Stimulated activated memory B cell treated with anti-CD40 and anti-IgM and Interleukin-4, amounts not matched to agents 10 μg/mL and 1 μg/mL and 100 μg/mL, for 72 hours (primary cell): ENCODE measurements around the gene PODXL.
"Not testable (repeated sequence)": the region's sequence is repeated elsewhere in the genome, so short reads cannot be mapped to it uniquely, and the experiment has no call there.

Experiments used
- ATAC-seq: fragments of 150-1000 bp; cut with Tn5 transposase; 2 replicates; pipeline ENCODE4 v1.10.0; 2021
- H3K27ac Mint-ChIP-seq: one replicate; pipeline ENCODE4 v1.8.0; 2022; ENCODE audit warnings: mild to moderate bottlenecking, mixed read lengths
- H3K27me3 Mint-ChIP-seq: one replicate; pipeline ENCODE4 v1.8.0; 2022; ENCODE audit warnings: mixed read lengths
- H3K36me3 Mint-ChIP-seq: one replicate; pipeline ENCODE4 v1.8.0; 2022; ENCODE audit warnings: mixed read lengths
- H3K4me1 Mint-ChIP-seq: one replicate; pipeline ENCODE4 v1.8.0; 2022; ENCODE audit warnings: mixed read lengths
- H3K4me3 Mint-ChIP-seq: one replicate; pipeline ENCODE4 v1.8.0; 2022; ENCODE audit warnings: mild to moderate bottlenecking, moderate library complexity, mixed read lengths
- H3K9me3 Mint-ChIP-seq: one replicate; pipeline ENCODE4 v1.8.0; 2022; ENCODE audit warnings: mixed read lengths

The PODXL gene

GRCh38 chr7:131483586-131483985, 72.8 kb downstream of the PODXL start:
- H3K27me3 Mint-ChIP-seq, result no peaks in the 10 kb centered on the region
- peak overlapping the region; percentile 40 for H3K27ac Mint-ChIP-seq
- no peak for ATAC-seq
- peaks cover 29% of the 10 kb centered on the region for H3K36me3 Mint-ChIP-seq
- no peak overlapping the region for H3K4me3 Mint-ChIP-seq
- H3K9me3 Mint-ChIP-seq, result no peaks in the 10 kb centered on the region
- peaks cover 23% of the 10 kb centered on the region for H3K4me1 Mint-ChIP-seq

DNA sequence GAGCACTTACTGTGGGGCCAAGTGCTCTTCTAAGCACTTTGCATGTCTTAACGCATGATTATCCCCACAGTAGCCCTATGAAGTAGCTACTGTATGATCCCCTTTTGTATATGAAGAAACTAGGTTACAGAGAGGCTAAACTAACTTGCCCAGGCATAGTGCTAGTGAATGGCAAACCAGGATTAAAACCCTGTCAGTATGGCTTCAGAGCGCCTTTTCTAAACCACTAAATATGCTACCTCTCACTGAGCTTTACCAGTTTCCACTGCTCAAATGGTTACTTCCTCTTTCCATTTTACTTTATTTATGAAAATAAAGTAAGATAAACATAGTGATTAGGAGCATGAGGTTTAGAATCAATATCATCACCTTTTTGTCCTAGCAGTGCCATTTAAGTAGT, 73.6 kb downstream of the PODXL start:
- Mint-ChIP-seq H3K9me3 (no peaks in the 10 kb centered on the region), H3K27me3 (no peaks in the 10 kb centered on the region), H3K4me1 (peaks cover 23% of the 10 kb centered on the region), H3K27ac (no peak overlapping the region), H3K4me3 (no peak overlapping the region), H3K36me3 (peaks cover 29% of the 10 kb centered on the region)
- peak; percentile 61 for ATAC-seq

DNA sequence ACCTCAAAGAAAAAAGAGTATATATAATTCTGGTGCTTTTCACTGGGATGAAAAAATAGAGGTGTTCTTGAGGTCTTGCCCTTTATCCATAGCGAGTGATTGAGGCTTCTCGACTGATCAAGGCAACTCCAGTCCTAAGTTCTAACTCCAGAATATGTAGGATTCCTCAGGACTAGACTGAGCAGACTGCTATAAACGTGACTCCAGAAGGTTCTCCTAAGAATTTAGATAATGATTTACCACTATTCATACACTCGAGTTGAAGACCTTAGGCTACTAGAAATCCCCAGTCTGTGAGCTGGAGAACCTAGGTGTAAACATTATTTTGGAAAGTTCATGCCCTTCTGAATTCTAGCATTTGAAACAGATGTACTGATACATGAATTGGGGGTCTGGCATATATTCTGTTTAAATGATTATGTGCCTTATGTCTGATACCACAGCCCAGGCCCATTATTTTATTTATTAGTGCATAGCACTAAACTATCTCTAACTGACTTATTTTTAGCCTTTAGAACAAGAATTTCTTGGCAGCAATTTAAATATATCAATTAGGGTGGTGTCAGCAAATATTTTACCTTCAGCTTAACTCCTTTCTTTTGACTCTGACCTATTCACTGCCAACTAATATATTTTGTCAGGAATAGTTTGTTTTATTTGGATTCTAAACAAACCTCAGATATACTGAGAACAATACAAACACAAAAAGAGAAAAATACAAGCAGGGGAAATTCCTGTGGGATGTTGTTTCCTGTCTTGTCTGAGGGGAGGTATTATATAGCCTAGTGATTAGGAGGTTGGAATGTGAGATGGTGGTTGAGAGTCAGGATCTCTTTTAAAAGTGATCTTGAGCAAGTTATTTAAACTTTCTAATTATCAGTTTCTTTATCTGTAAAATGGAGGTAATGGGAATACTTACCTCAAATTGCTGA, 75.8 kb downstream of the PODXL start:
- Mint-ChIP-seq H3K27me3 (no peaks in the 10 kb centered on the region), H3K36me3 (peaks cover 35% of the 10 kb centered on the region), H3K27ac (peak overlapping the region; percentile 31), H3K9me3 (no peaks in the 10 kb centered on the region), H3K4me1 (peaks cover 23% of the 10 kb centered on the region), H3K4me3 (no peak overlapping the region)
- no peak for ATAC-seq

DNA sequence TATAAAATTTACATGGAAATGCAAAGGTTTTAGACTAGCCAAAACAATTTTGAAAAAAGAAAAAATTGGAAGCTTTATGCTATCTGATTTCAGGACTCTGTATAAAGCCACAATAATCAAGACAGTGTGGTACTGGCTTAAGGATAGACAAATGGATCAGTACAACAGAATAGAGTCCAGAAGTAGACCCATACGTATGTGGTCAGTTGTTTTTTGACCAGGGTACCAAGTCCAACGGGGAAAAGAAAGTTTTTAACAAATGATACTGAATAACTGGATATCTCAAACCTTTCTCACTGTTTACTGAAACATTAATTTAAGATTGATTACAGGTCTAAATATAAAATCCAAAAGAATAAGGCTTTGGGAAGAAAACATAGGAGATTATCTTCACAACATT, 79.7 kb downstream of the PODXL start:
- no peaks in the 10 kb centered on the region for H3K27me3 Mint-ChIP-seq
- H3K4me1 Mint-ChIP-seq, result peaks cover 7% of the 10 kb centered on the region
- no peak overlapping the region for H3K27ac Mint-ChIP-seq
- no peak for ATAC-seq
- peaks cover 44% of the 10 kb centered on the region for H3K36me3 Mint-ChIP-seq
- no peak overlapping the region for H3K4me3 Mint-ChIP-seq
- H3K9me3 Mint-ChIP-seq, result no peaks in the 10 kb centered on the region

DNA sequence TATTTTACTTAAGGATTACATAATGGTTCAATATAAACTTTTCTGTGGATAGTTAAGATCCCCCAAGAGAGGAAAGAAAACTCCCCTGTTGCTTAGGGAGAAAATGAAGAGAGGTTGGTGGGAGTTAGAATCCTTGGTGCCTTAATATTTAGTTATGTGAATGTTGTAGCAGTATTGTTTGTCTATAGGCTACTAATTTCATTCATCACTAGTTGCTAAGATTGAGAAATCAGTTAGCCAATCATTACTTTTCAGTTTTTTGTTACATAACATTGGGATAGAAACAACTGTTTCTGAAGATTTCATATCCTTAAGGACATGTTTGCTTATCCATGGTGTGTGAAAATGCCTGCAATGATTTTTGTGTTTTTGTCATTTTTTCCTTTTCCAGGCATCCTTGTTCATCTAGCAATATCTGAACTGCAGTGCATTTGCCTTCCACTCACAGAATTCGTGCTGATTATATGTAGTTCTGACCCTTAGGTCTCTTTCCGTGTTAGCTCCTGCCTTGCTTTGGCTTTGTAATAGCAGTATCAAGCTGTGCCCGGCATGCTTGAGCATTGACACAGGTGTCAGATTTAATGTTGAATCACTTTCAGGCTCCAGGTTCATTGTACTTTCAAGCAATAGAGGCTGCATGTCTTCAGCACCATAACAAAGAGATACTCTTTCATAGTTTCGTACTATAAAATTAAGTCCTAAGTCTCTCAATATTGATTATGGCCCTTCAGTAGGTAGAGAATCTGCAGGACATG, 85.0 kb downstream of the PODXL start:
- no peaks in the 10 kb centered on the region for H3K27me3 Mint-ChIP-seq
- ATAC-seq, result no peak
- peaks cover 72% of the 10 kb centered on the region for H3K36me3 Mint-ChIP-seq
- H3K4me3 Mint-ChIP-seq, result no peak overlapping the region
- no peak overlapping the region for H3K27ac Mint-ChIP-seq
- H3K9me3 Mint-ChIP-seq, result no peaks in the 10 kb centered on the region
- no peaks in the 10 kb centered on the region for H3K4me1 Mint-ChIP-seq

DNA sequence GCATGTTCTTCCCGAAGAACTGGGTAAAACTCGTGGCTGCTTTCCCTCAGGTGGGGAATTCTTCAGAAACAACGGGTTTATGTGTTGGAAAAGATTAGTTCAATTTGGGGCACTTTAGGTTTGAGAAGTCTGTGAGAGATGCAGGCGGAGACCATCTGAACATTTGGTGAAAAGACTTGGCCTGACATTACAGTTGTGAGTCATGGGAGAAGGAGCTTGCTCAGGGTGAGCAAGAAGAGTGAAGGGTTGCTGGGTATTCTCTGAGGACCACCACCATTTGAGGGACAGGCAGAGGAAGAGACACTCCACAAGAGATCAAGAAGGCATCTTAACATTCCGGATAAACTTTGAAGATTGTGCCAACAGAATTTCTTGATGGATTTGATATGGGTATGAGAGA, 88.6 kb downstream of the PODXL start:
- no peak overlapping the region for H3K4me3 Mint-ChIP-seq
- no peaks in the 10 kb centered on the region for H3K4me1 Mint-ChIP-seq
- H3K27ac Mint-ChIP-seq, result no peak overlapping the region
- H3K27me3 Mint-ChIP-seq, result no peaks in the 10 kb centered on the region
- no peaks in the 10 kb centered on the region for H3K9me3 Mint-ChIP-seq
- H3K36me3 Mint-ChIP-seq, result peaks cover 60% of the 10 kb centered on the region
- ATAC-seq, result no peak

GRCh38 chr7:131466735-131467365, 89.6 kb downstream of the PODXL start:
- no peak for ATAC-seq
- Mint-ChIP-seq H3K9me3 (no peaks in the 10 kb centered on the region), H3K27me3 (no peaks in the 10 kb centered on the region), H3K27ac (no peak overlapping the region), H3K4me3 (no peak overlapping the region), H3K4me1 (no peaks in the 10 kb centered on the region), H3K36me3 (peaks cover 62% of the 10 kb centered on the region)

GRCh38 chr7:131462715-131463114, 93.7 kb downstream of the PODXL start:
- peaks cover 59% of the 10 kb centered on the region for H3K36me3 Mint-ChIP-seq
- not testable (repeated sequence) for H3K9me3 Mint-ChIP-seq, H3K27me3 Mint-ChIP-seq, ATAC-seq, H3K4me1 Mint-ChIP-seq, H3K27ac Mint-ChIP-seq, H3K4me3 Mint-ChIP-seq

DNA sequence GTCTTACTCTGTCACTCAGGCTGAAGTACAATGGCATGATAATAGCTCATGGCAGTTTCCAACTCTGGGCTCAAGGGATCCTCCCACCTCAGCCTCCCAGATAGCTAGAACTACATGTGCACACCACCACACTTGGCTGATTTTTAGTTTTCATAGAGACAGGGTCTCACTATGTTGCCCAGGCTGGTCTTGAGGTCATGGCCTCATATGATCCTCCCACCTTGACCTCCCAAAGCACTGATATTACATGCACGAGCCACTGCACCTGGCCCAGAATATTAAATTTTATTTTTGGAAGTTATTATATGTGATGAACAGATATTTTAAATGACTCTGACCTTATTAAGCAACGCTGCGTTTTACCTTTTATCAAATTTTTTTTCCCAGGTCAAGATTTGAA, 94.4 kb downstream of the PODXL start:
- no peak for ATAC-seq
- H3K36me3 Mint-ChIP-seq, result peaks cover 59% of the 10 kb centered on the region

GRCh38 chr7:131459256-131459655, 97.2 kb downstream of the PODXL start:
- ATAC-seq, result no peak

More for the DNA sequence above, 94.4 kb downstream of the PODXL start:
- H3K9me3 Mint-ChIP-seq, result no peaks in the 10 kb centered on the region
- H3K4me3 Mint-ChIP-seq, result no peak overlapping the region
- no peaks in the 10 kb centered on the region for H3K4me1 Mint-ChIP-seq
- H3K27me3 Mint-ChIP-seq, result no peaks in the 10 kb centered on the region
- H3K27ac Mint-ChIP-seq, result no peak overlapping the region

DNA sequence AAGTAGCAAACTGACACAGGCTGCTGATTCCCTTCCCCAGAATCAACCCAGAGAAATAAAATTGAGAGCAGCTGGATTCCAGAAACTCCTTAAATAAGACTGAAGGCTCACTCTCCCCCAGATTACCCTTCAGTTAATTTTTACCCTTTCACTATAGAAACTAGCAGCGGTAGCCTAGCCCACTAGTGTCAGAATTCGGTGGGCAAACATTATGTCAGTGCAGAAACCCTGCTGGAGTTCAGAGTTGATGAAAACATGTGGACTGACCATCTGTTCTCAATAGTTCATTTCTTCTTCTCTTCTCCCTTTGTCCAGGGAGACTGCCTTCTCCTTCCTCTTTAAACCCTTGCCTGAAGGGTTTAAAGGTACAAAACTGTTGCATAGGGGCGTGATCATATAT, 100.1 kb downstream of the PODXL start:
- Mint-ChIP-seq H3K9me3 (no peaks in the 10 kb centered on the region), H3K27me3 (no peaks in the 10 kb centered on the region), H3K4me3 (no peak overlapping the region), H3K36me3 (peaks cover 56% of the 10 kb centered on the region), H3K4me1 (peaks cover 12% of the 10 kb centered on the region), H3K27ac (no peak overlapping the region)
- no peak for ATAC-seq

More at GRCh38 chr7:131459256-131459655, 97.2 kb downstream of the PODXL start:
- Mint-ChIP-seq H3K27ac (no peak overlapping the region), H3K4me1 (peaks cover 12% of the 10 kb centered on the region), H3K36me3 (peaks cover 63% of the 10 kb centered on the region), H3K4me3 (no peak overlapping the region), H3K9me3 (no peaks in the 10 kb centered on the region), H3K27me3 (no peaks in the 10 kb centered on the region)

- H3K9me3 Mint-ChIP-seq, result no peaks in the 10 kb centered on the region
- no peaks in the 10 kb centered on the region for H3K27me3 Mint-ChIP-seq
- H3K4me3 Mint-ChIP-seq, result no peak overlapping the region
- peaks cover 12% of the 10 kb centered on the region for H3K4me1 Mint-ChIP-seq
- no peak overlapping the region for H3K27ac Mint-ChIP-seq
- ATAC-seq, result no peak
- peaks cover 51% of the 10 kb centered on the region for H3K36me3 Mint-ChIP-seq
These were observed 100.9 kb downstream of the PODXL start for GRCh38 chr7:131455546-131455945.

DNA sequence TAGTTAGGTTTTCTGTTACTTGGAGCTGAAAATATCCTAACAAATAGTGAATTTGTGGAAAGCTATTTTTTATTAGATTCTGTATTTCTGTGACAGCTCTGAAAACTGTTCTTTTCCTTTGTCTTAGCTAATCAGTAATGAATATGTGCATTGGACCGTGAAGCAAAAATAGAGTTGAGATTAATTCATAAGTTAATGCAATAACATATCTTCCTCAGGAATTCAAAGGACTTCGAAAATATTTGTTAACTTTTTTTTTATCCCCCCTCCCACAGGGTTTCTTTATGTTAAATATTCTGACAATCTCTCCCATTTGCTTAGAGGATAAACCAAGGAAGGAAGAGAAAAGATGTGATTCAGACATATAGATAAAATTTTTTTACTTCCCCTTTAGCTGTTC, 101.4 kb downstream of the PODXL start:
- Mint-ChIP-seq H3K4me3 (no peak overlapping the region), H3K9me3 (no peaks in the 10 kb centered on the region), H3K27me3 (no peaks in the 10 kb centered on the region), H3K4me1 (peaks cover 12% of the 10 kb centered on the region), H3K36me3 (peaks cover 51% of the 10 kb centered on the region), H3K27ac (no peak overlapping the region)
- no peak for ATAC-seq

DNA sequence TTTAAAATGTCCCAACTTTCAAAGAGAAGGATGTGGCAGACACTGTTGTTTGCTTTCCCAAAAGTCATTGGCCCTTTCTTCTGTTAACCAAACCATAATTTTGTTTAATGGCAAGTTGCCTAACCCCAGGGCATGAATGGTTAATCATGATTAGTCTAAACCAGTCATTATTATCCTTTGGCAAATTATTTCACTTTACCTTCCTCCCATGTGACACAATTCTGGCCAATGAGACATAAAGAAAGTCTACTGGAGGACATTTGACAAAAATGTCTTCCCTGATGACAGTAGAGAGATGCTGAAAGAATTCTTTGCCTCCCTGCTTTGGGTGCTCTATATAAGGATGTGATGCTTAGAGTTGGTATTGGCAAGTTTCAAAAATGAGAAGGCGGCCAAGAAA, 101.9 kb downstream of the PODXL start:
- Mint-ChIP-seq H3K27me3 (no peaks in the 10 kb centered on the region), H3K9me3 (no peaks in the 10 kb centered on the region), H3K36me3 (peaks cover 51% of the 10 kb centered on the region), H3K4me1 (peaks cover 12% of the 10 kb centered on the region), H3K4me3 (no peak overlapping the region), H3K27ac (no peak overlapping the region)
- ATAC-seq, result no peak
